Epithelial cell of esophagus (primary cell): ENCODE results near the gene CD84.
"Not testable (repeated sequence)": the region's sequence is repeated elsewhere in the genome, so short reads cannot be mapped to it uniquely, and the experiment has no call there.

Source experiments
- DNase-seq: peaks from one replicate; pipeline ENCODE4 v3.0.0; 2010; ENCODE audit warnings: low read depth
- H3K4me3 ChIP-seq: 2 replicates; pipeline ENCODE4 v1.5.1; 2011; ENCODE audit warnings: mild to moderate bottlenecking, low read length, control low read depth
- CTCF ChIP-seq: IDR thresholded peaks from 2 replicates; pipeline ENCODE4 v1.5.1; 2011; ENCODE audit warnings: low read depth, mild to moderate bottlenecking, low read length, control low read depth, inconsistent platforms; ENCODE audit not compliant: insufficient read depth; ENCODE audit errors: missing control alignments

CD84 gene

GRCh38 chr1:160560045-160560705, 19.1 kb downstream of the CD84 start:
- H3K4me3 ChIP-seq, result no peak overlapping the region
- TF ChIP-seq CTCF, result no peak
- DNase-seq, result no peak

GRCh38 chr1:160559437-160559836, 19.9 kb downstream of the CD84 start:
- H3K4me3 ChIP-seq, DNase-seq: not testable (repeated sequence)

GRCh38 chr1:160558660-160559380, 20.5 kb downstream of the CD84 start:
- no peak for TF ChIP-seq CTCF
- DNase-seq, result no peak
- no peak overlapping the region for H3K4me3 ChIP-seq

- H3K4me3 ChIP-seq, result no peak overlapping the region
- TF ChIP-seq CTCF, result no peak
- no peak for DNase-seq
Measured at GRCh38 chr1:160553778-160554177, 25.5 kb downstream of the CD84 start.

GRCh38 chr1:160552425-160552824, 26.9 kb downstream of the CD84 start:
- no peak for TF ChIP-seq CTCF
- no peak for DNase-seq
- H3K4me3 ChIP-seq, result no peak overlapping the region

- H3K4me3 ChIP-seq, result no peak overlapping the region
- no peak for TF ChIP-seq CTCF
- no peak for DNase-seq
Measured at GRCh38 chr1:160550572-160551034, 28.7 kb downstream of the CD84 start.

- DNase-seq, result no peak
- H3K4me3 ChIP-seq, result no peak overlapping the region
- TF ChIP-seq CTCF, result no peak
Measured at GRCh38 chr1:160549665-160550006, 29.7 kb downstream of the CD84 start.
